ENCODE measurements around the gene SLC37A2.

SLC37A2 gene

GRCh38 chr11:125123947-125124617, 61.0 kb downstream of the SLC37A2 start:
- Histone ChIP-seq H3K27ac (ENCODE audit: low read depth, low read length) (no peak overlapping the region), H3K27me3 (ENCODE audit: control insufficient read depth in 1 of 2, insufficient read depth in 2 of 2, low read length in 2 of 2) (peaks cover 2 to 26% of the 10 kb centered on the region in 2 donors), H3K36me3 (ENCODE audit: control insufficient read depth in 1 of 2, insufficient read depth in 2 of 2, low read length in 2 of 2) (no peaks in the 10 kb centered on the region), H3K9ac (ENCODE audit: low read depth in 1 of 2, low read length in 2 of 2) (no peak overlapping the region), H3K9me3 (ENCODE audit: control insufficient read depth in 1 of 2, low read length in 2 of 2) (no peaks in the 10 kb centered on the region), H3K4me1 (ENCODE audit: control insufficient read depth in 1 of 2, insufficient read depth in 2 of 2, low read length in 2 of 2) (peaks cover 0 to 8% of the 10 kb centered on the region in 2 donors), H3K4me3 (ENCODE audit: low read depth in 1 of 2, low read length in 2 of 2) (peak overlapping the region in 1 of 2 donors; percentile 41)

GRCh38 chr11:125124618-125124992, 61.5 kb downstream of the SLC37A2 start:
- Histone ChIP-seq H3K9me3 (ENCODE audit: control insufficient read depth in 1 of 2, low read length in 2 of 2) (no peaks in the 10 kb centered on the region), H3K9ac (ENCODE audit: low read depth in 1 of 2, low read length in 2 of 2) (no peak overlapping the region), H3K36me3 (ENCODE audit: control insufficient read depth in 1 of 2, insufficient read depth in 2 of 2, low read length in 2 of 2) (no peaks in the 10 kb centered on the region), H3K27me3 (ENCODE audit: control insufficient read depth in 1 of 2, insufficient read depth in 2 of 2, low read length in 2 of 2) (peaks cover 2 to 24% of the 10 kb centered on the region in 2 donors), H3K27ac (ENCODE audit: low read depth, low read length) (no peak overlapping the region), H3K4me3 (ENCODE audit: low read depth in 1 of 2, low read length in 2 of 2) (no peak overlapping the region), H3K4me1 (ENCODE audit: control insufficient read depth in 1 of 2, insufficient read depth in 2 of 2, low read length in 2 of 2) (peaks cover 0 to 8% of the 10 kb centered on the region in 2 donors)

GRCh38 chr11:125128450-125128849, 65.3 kb downstream of the SLC37A2 start:
- Histone ChIP-seq H3K4me3 (ENCODE audit: low read depth in 1 of 2, low read length in 2 of 2) (no peak overlapping the region), H3K36me3 (ENCODE audit: control insufficient read depth in 1 of 2, insufficient read depth in 2 of 2, low read length in 2 of 2) (no peaks in the 10 kb centered on the region), H3K9me3 (ENCODE audit: control insufficient read depth in 1 of 2, low read length in 2 of 2) (no peaks in the 10 kb centered on the region), H3K27ac (ENCODE audit: low read depth, low read length) (no peak overlapping the region), H3K9ac (ENCODE audit: low read depth in 1 of 2, low read length in 2 of 2) (no peak overlapping the region), H3K4me1 (ENCODE audit: control insufficient read depth in 1 of 2, insufficient read depth in 2 of 2, low read length in 2 of 2) (peaks cover 0 to 8% of the 10 kb centered on the region in 2 donors), H3K27me3 (ENCODE audit: control insufficient read depth in 1 of 2, insufficient read depth in 2 of 2, low read length in 2 of 2) (peaks cover 2 to 20% of the 10 kb centered on the region in 2 donors)

- no peak overlapping the region for H3K4me3 ChIP-seq (ENCODE audit: low read depth in 1 of 2, low read length in 2 of 2)
- no peak overlapping the region for H3K27ac ChIP-seq (ENCODE audit: low read depth, low read length)
- no peak overlapping the region for H3K9ac ChIP-seq (ENCODE audit: low read depth in 1 of 2, low read length in 2 of 2)
- H3K36me3 ChIP-seq (ENCODE audit: control insufficient read depth in 1 of 2, insufficient read depth in 2 of 2, low read length in 2 of 2), result no peaks in the 10 kb centered on the region
- no peaks in the 10 kb centered on the region for H3K4me1 ChIP-seq (ENCODE audit: control insufficient read depth in 1 of 2, insufficient read depth in 2 of 2, low read length in 2 of 2)
- H3K27me3 ChIP-seq (ENCODE audit: control insufficient read depth in 1 of 2, insufficient read depth in 2 of 2, low read length in 2 of 2), result peaks cover 6 to 20% of the 10 kb centered on the region in 2 donors
- H3K9me3 ChIP-seq (ENCODE audit: control insufficient read depth in 1 of 2, low read length in 2 of 2), result no peaks in the 10 kb centered on the region
Observed at GRCh38 chr11:125129316-125129993, 66.3 kb downstream of the SLC37A2 start.

GRCh38 chr11:125132071-125132470, 69.0 kb downstream of the SLC37A2 start:
- Histone ChIP-seq H3K9me3 (ENCODE audit: control insufficient read depth in 1 of 2, low read length in 2 of 2) (no peaks in the 10 kb centered on the region), H3K27me3 (ENCODE audit: control insufficient read depth in 1 of 2, insufficient read depth in 2 of 2, low read length in 2 of 2) (peaks cover 6 to 11% of the 10 kb centered on the region in 2 donors), H3K36me3 (ENCODE audit: control insufficient read depth in 1 of 2, insufficient read depth in 2 of 2, low read length in 2 of 2) (no peaks in the 10 kb centered on the region), H3K9ac (ENCODE audit: low read depth in 1 of 2, low read length in 2 of 2) (no peak overlapping the region), H3K4me3 (ENCODE audit: low read depth in 1 of 2, low read length in 2 of 2) (no peak overlapping the region), H3K27ac (ENCODE audit: low read depth, low read length) (no peak overlapping the region), H3K4me1 (ENCODE audit: control insufficient read depth in 1 of 2, insufficient read depth in 2 of 2, low read length in 2 of 2) (no peaks in the 10 kb centered on the region)

GRCh38 chr11:125132596-125132995, 69.5 kb downstream of the SLC37A2 start:
- H3K9ac ChIP-seq (ENCODE audit: low read depth in 1 of 2, low read length in 2 of 2), result no peak overlapping the region
- H3K4me1 ChIP-seq (ENCODE audit: control insufficient read depth in 1 of 2, insufficient read depth in 2 of 2, low read length in 2 of 2), result no peaks in the 10 kb centered on the region
- H3K36me3 ChIP-seq (ENCODE audit: control insufficient read depth in 1 of 2, insufficient read depth in 2 of 2, low read length in 2 of 2), result no peaks in the 10 kb centered on the region
- H3K27ac ChIP-seq (ENCODE audit: low read depth, low read length), result no peak overlapping the region
- no peaks in the 10 kb centered on the region for H3K9me3 ChIP-seq (ENCODE audit: control insufficient read depth in 1 of 2, low read length in 2 of 2)
- H3K27me3 ChIP-seq (ENCODE audit: control insufficient read depth in 1 of 2, insufficient read depth in 2 of 2, low read length in 2 of 2), result peaks cover 6% of the 10 kb centered on the region in 2 donors
- no peak overlapping the region for H3K4me3 ChIP-seq (ENCODE audit: low read depth in 1 of 2, low read length in 2 of 2)

- no peak overlapping the region for H3K9ac ChIP-seq (ENCODE audit: low read depth in 1 of 2, low read length in 2 of 2)
- no peaks in the 10 kb centered on the region for H3K36me3 ChIP-seq (ENCODE audit: control insufficient read depth in 1 of 2, insufficient read depth in 2 of 2, low read length in 2 of 2)
- H3K4me3 ChIP-seq (ENCODE audit: low read depth in 1 of 2, low read length in 2 of 2), result no peak overlapping the region
- no peaks in the 10 kb centered on the region for H3K4me1 ChIP-seq (ENCODE audit: control insufficient read depth in 1 of 2, insufficient read depth in 2 of 2, low read length in 2 of 2)
- no peak overlapping the region for H3K27ac ChIP-seq (ENCODE audit: low read depth, low read length)
- H3K9me3 ChIP-seq (ENCODE audit: control insufficient read depth in 1 of 2, low read length in 2 of 2), result no peaks in the 10 kb centered on the region
- H3K27me3 ChIP-seq (ENCODE audit: control insufficient read depth in 1 of 2, insufficient read depth in 2 of 2, low read length in 2 of 2), result peaks cover 5 to 7% of the 10 kb centered on the region in 2 donors
Observed at GRCh38 chr11:125136001-125136400, 72.9 kb downstream of the SLC37A2 start.

GRCh38 chr11:125138966-125139365, 75.9 kb downstream of the SLC37A2 start:
- Histone ChIP-seq H3K36me3 (ENCODE audit: control insufficient read depth in 1 of 2, insufficient read depth in 2 of 2, low read length in 2 of 2) (no peaks in the 10 kb centered on the region), H3K4me1 (ENCODE audit: control insufficient read depth in 1 of 2, insufficient read depth in 2 of 2, low read length in 2 of 2) (no peaks in the 10 kb centered on the region), H3K27ac (ENCODE audit: low read depth, low read length) (no peak overlapping the region), H3K27me3 (ENCODE audit: control insufficient read depth in 1 of 2, insufficient read depth in 2 of 2, low read length in 2 of 2) (peaks cover 6 to 9% of the 10 kb centered on the region in 2 donors), H3K9me3 (ENCODE audit: control insufficient read depth in 1 of 2, low read length in 2 of 2) (no peaks in the 10 kb centered on the region), H3K4me3 (ENCODE audit: low read depth in 1 of 2, low read length in 2 of 2) (no peak overlapping the region), H3K9ac (ENCODE audit: low read depth in 1 of 2, low read length in 2 of 2) (no peak overlapping the region)

GRCh38 chr11:125139778-125140177, 76.7 kb downstream of the SLC37A2 start:
- H3K9me3 ChIP-seq (ENCODE audit: control insufficient read depth in 1 of 2, low read length in 2 of 2), result no peaks in the 10 kb centered on the region
- peaks cover 4 to 9% of the 10 kb centered on the region in 2 donors for H3K27me3 ChIP-seq (ENCODE audit: control insufficient read depth in 1 of 2, insufficient read depth in 2 of 2, low read length in 2 of 2)
- H3K36me3 ChIP-seq (ENCODE audit: control insufficient read depth in 1 of 2, insufficient read depth in 2 of 2, low read length in 2 of 2), result no peaks in the 10 kb centered on the region
- H3K4me3 ChIP-seq (ENCODE audit: low read depth in 1 of 2, low read length in 2 of 2), result no peak overlapping the region
- H3K4me1 ChIP-seq (ENCODE audit: control insufficient read depth in 1 of 2, insufficient read depth in 2 of 2, low read length in 2 of 2), result no peaks in the 10 kb centered on the region
- no peak overlapping the region for H3K27ac ChIP-seq (ENCODE audit: low read depth, low read length)
- H3K9ac ChIP-seq (ENCODE audit: low read depth in 1 of 2, low read length in 2 of 2), result no peak overlapping the region
